ENCODE data around the gene DGKQ.
"Not testable (repeated sequence)": the region's sequence is repeated elsewhere in the genome, so short reads cannot be mapped to it uniquely, and the experiment has no call there.

The DGKQ gene

DNA sequence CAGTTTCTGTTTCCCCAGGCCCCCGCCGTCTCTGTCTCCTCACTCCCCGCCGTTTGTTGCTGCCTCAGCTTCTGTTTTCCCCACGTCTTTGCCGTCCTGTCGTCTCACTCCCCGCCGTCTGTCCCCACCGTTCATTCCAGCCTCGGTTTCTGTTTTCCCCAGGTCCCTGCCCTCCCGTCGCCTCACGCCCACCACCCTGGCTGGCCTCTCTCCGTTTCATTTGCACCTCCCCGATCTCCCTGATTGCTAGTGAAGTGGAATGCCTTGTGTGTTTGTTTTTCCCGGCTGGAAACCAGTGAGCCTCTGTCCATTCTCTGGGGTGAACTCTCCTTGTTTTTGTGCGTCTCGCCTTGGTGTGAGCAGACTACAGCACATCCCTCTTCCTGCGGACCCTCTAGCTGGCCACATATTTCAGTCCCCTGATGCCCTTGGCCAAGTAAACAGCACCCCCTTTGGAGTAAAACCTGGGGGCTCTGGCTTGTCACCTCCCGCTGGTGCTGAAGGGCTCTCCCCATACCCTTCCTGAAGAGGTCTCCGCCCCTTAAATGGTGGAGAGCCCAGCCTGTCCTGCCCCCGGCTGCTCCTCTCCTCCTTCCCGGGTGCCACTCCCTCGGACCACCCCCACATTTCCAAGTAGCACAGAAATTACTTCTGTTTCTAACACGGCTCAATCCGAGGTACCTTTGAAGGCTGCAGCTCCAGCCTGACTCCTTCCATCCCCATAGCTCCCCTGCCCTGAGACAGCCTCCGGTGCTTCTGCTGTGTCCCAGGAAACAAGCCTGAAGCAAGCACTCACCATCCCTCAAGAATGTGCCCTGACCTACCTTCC, 27.9 kb downstream of the DGKQ start:
- H3K27me3 ChIP-seq (ENCODE audit: low read length), result no peaks in the 10 kb centered on the region
- no peak overlapping the region for H3K27ac ChIP-seq (ENCODE audit: low read depth, low read length)
- H3K9ac ChIP-seq (ENCODE audit: low read length), result no peak overlapping the region
- H4K20me1 ChIP-seq (ENCODE audit: low read depth, low read length), result no peaks in the 10 kb centered on the region
- no peaks in the 10 kb centered on the region for H3K9me2 ChIP-seq (replicated peaks; ENCODE audit: insufficient read depth, low read length)
- TF ChIP-seq CTCF (IDR thresholded peaks at IDR 0.05; ENCODE audit: insufficient read depth, low read length, poor library complexity, severe bottlenecking) (no peak), EZH2phosphoT487 (conservative IDR thresholded peaks at IDR 0.05; ENCODE audit: low read length) (no peak)
- no peaks in the 10 kb centered on the region for H3K79me2 ChIP-seq (ENCODE audit: insufficient read depth, low read length)
- no peak overlapping the region for H3K4me2 ChIP-seq (ENCODE audit: low read depth, low read length, poor library complexity, severe bottlenecking)
- no peak overlapping the region for H2AFZ ChIP-seq (ENCODE audit: low read depth, low read length, severe bottlenecking)
- H3K36me3 ChIP-seq (ENCODE audit: low read length), result no peaks in the 10 kb centered on the region
- H3F3A ChIP-seq (ENCODE audit: insufficient read depth), result no peaks in the 10 kb centered on the region
- no peaks in the 10 kb centered on the region for H3K9me3 ChIP-seq (ENCODE audit: insufficient read depth, low read length)
- no peak overlapping the region for H3K4me3 ChIP-seq (ENCODE audit: insufficient read depth, low read length, poor library complexity, severe bottlenecking)

DNA sequence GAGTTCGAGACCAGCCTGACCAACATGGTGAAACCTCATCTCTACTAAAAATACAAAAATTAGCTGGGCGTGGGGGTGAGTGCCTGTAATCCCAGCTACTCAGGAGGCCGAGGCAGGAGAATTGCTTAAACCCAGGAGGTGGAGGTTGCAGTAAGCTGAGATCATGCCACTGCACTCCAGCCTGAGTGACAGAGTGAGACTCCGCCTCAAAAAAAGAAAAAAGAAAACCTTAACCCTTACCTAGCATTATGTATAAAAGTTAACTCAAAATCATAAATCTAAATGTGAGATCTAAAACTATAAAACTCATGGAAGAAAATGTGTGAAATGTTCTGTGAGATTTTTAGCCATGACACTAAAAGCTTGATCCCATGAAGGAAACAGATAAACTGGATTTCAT, 33.9 kb downstream of the DGKQ start:
- H3K27me3 ChIP-seq (ENCODE audit: low read length); H3K4me2 ChIP-seq (ENCODE audit: low read depth, low read length, poor library complexity, severe bottlenecking); H3K9me3 ChIP-seq (ENCODE audit: insufficient read depth, low read length); H3K9me2 ChIP-seq (replicated peaks; ENCODE audit: insufficient read depth, low read length); H3K79me2 ChIP-seq (ENCODE audit: insufficient read depth, low read length); H3K27ac ChIP-seq (ENCODE audit: low read depth, low read length); H3K4me3 ChIP-seq (ENCODE audit: insufficient read depth, low read length, poor library complexity, severe bottlenecking); H3K9ac ChIP-seq (ENCODE audit: low read length); H2AFZ ChIP-seq (ENCODE audit: low read depth, low read length, severe bottlenecking); H4K20me1 ChIP-seq (ENCODE audit: low read depth, low read length); H3K36me3 ChIP-seq (ENCODE audit: low read length): not testable (repeated sequence)
- peaks cover 14% of the 10 kb centered on the region for H3F3A ChIP-seq (ENCODE audit: insufficient read depth)

GRCh38 chr4:932713-933070, 40.7 kb downstream of the DGKQ start:
- Histone ChIP-seq H3K36me3 (ENCODE audit: low read length) (no peaks in the 10 kb centered on the region), H3K27me3 (ENCODE audit: low read length) (no peaks in the 10 kb centered on the region), H3K27ac (ENCODE audit: low read depth, low read length) (peak overlapping the region; percentile 31), H3K9me2 (replicated peaks; ENCODE audit: insufficient read depth, low read length) (no peaks in the 10 kb centered on the region), H3K4me2 (ENCODE audit: low read depth, low read length, poor library complexity, severe bottlenecking) (peak overlapping the region; percentile 88), H2AFZ (ENCODE audit: low read depth, low read length, severe bottlenecking) (peak overlapping the region; percentile 79), H3K4me3 (ENCODE audit: insufficient read depth, low read length, poor library complexity, severe bottlenecking) (peak overlapping the region; percentile 68), H3K9me3 (ENCODE audit: insufficient read depth, low read length) (no peaks in the 10 kb centered on the region), H3K79me2 (ENCODE audit: insufficient read depth, low read length) (peaks cover 41% of the 10 kb centered on the region), H3K9ac (ENCODE audit: low read length) (peak overlapping the region; percentile 98), H4K20me1 (ENCODE audit: low read depth, low read length) (0 out of 2 replicates have a peak, but pooled peaks cover 8% of the 10 kb centered on the region), H3F3A (ENCODE audit: insufficient read depth) (peaks cover 24% of the 10 kb centered on the region)
- TF ChIP-seq CTCF (IDR thresholded peaks at IDR 0.05; ENCODE audit: insufficient read depth, low read length, poor library complexity, severe bottlenecking) (no peak), EZH2phosphoT487 (conservative IDR thresholded peaks at IDR 0.05; ENCODE audit: low read length) (no peak)

DNA sequence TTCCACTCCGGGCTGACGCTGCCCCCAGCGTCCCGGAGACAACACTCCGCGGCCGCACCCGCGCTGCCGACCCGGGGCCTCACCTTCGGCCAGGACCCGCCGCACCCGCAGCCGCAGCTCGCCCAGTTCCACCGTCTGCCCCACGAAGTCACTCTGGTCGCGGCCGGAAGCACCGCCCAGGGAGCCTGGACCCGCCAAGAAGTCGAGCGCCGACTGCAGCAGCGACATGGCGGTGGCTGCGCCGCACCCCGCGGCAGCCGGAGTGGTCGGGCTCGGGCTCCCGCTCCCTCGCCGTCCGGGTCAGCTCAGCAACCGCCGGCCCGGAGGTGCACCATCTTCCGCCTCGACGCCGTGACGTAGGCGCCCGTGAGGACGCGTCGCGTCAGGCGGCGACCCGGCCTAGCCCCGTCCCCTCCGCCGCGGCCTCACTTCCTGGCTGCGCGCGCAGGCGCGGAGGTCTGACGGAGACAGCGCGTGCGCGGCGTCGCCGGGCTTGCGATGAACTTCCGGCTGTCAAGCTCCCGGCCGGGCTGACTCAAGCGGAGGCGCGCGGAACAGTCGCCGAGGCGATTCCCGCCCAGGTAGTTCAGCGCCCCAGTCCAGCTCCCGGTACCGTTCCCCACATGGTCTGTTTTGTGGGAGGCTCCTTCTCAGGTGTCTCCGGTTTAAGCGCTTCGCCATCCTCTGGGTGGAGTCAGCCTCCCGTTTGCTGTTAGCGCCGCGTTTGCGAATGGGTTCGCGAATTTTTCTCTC, 41.2 kb downstream of the DGKQ start, which contains the start of the genes GAK and TMEM175:
GAK (minus strand) TSS at position 357 of the 753 bp plus-strand sequence; CDS start at position 228, 129 bp downstream.
TMEM175 (plus strand) TSS at position 501 of the 753 bp plus-strand sequence. CDS start 15,280 bp downstream, outside the sequence.
- peak within 1 kb of the TSS; percentile 79 for H2AFZ ChIP-seq (ENCODE audit: low read depth, low read length, severe bottlenecking)
- H3K9me3 ChIP-seq (ENCODE audit: insufficient read depth, low read length), result no peaks in the 10 kb centered on the region
- peak within 1 kb of the TSS; percentile 68 for H3K4me3 ChIP-seq (ENCODE audit: insufficient read depth, low read length, poor library complexity, severe bottlenecking)
- 0 out of 2 replicates have a peak, but pooled peaks cover 8% of the 10 kb centered on the region for H4K20me1 ChIP-seq (ENCODE audit: low read depth, low read length)
- H3K36me3 ChIP-seq (ENCODE audit: low read length), result no peaks in the 10 kb centered on the region
- peaks cover 41% of the 10 kb centered on the region for H3K79me2 ChIP-seq (ENCODE audit: insufficient read depth, low read length)
- peak within 1 kb of the TSS; percentile 51 for H3K27ac ChIP-seq (ENCODE audit: low read depth, low read length)
- H3K9me2 ChIP-seq (replicated peaks; ENCODE audit: insufficient read depth, low read length), result no peaks in the 10 kb centered on the region
- no peaks in the 10 kb centered on the region for H3K27me3 ChIP-seq (ENCODE audit: low read length)
- peak within 1 kb of the TSS; percentile 88 for H3K4me2 ChIP-seq (ENCODE audit: low read depth, low read length, poor library complexity, severe bottlenecking)
- TF ChIP-seq EZH2phosphoT487 (conservative IDR thresholded peaks at IDR 0.05; ENCODE audit: low read length) (no peak), CTCF (IDR thresholded peaks at IDR 0.05; ENCODE audit: insufficient read depth, low read length, poor library complexity, severe bottlenecking) (no peak)
- peak within 1 kb of the TSS; percentile 98 for H3K9ac ChIP-seq (ENCODE audit: low read length)
- H3F3A ChIP-seq (ENCODE audit: insufficient read depth), result peaks cover 24% of the 10 kb centered on the region

All from SU-DHL-6 (cell line).